Neural cell (in vitro differentiated cells): ENCODE results near the gene PCP2.

Experiments
- EP300 ChIP-seq: fragments of 450-650 bp; conservative IDR thresholded peaks from 2 replicates; pipeline ENCODE4 v1.6.1; 2014; ENCODE audit warnings: antibody characterized with exemption, mild to moderate bottlenecking, moderate library complexity; ENCODE audit not compliant: poor library complexity, severe bottlenecking
- EZH2 ChIP-seq: fragments of 200-600, 300-800 bp; shearing (Covaris generic), sonication (generic); IDR thresholded peaks from 2 replicates; pipeline ENCODE4 v1.6.1; 2014; ENCODE audit warnings: antibody characterized with exemption, low read length, borderline replicate concordance, mild to moderate bottlenecking; ENCODE audit not compliant: insufficient read depth, poor library complexity, severe bottlenecking
- POLR2AphosphoS5 ChIP-seq: IDR thresholded peaks from 2 replicates; pipeline ENCODE4 v1.6.1; 2012
- REST ChIP-seq: IDR thresholded peaks from 2 replicates; pipeline ENCODE4 v1.6.1; 2012; ENCODE audit warnings: borderline replicate concordance
- SMC3 ChIP-seq: fragments of 450-650 bp; conservative IDR thresholded peaks from 2 replicates; pipeline ENCODE4 v1.6.1; 2014; ENCODE audit warnings: antibody characterized with exemption, mild to moderate bottlenecking, moderate library complexity; ENCODE audit not compliant: poor library complexity
- TF ChIP-seq, protein P1 (sequence below): fragments of 450-650 bp; IDR thresholded peaks from 2 replicates; pipeline ENCODE4 v1.5.1; 2014; ENCODE audit warnings: antibody characterized with exemption, mild to moderate bottlenecking, moderate library complexity; ENCODE audit not compliant: poor library complexity, severe bottlenecking

- TF ChIP-seq, protein P1, sequence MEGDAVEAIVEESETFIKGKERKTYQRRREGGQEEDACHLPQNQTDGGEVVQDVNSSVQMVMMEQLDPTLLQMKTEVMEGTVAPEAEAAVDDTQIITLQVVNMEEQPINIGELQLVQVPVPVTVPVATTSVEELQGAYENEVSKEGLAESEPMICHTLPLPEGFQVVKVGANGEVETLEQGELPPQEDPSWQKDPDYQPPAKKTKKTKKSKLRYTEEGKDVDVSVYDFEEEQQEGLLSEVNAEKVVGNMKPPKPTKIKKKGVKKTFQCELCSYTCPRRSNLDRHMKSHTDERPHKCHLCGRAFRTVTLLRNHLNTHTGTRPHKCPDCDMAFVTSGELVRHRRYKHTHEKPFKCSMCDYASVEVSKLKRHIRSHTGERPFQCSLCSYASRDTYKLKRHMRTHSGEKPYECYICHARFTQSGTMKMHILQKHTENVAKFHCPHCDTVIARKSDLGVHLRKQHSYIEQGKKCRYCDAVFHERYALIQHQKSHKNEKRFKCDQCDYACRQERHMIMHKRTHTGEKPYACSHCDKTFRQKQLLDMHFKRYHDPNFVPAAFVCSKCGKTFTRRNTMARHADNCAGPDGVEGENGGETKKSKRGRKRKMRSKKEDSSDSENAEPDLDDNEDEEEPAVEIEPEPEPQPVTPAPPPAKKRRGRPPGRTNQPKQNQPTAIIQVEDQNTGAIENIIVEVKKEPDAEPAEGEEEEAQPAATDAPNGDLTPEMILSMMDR, result no peak
- no peak for TF ChIP-seq EZH2
- no peak for TF ChIP-seq EP300
- no peak for TF ChIP-seq SMC3
- no peak for TF ChIP-seq POLR2AphosphoS5
- no peak for TF ChIP-seq REST
These were observed 13.7 kb downstream of the PCP2 start for GRCh38 chr19:7619671-7620441.
